PC-3 (cell line): ENCODE results near the gene CCER1. TPM values are rescaled to one million over a fixed set of nuclear protein-coding genes. Genes with fewer than 3 reads are reported as not detected.
A peak's percentile ranks its signal among the peaks of the same experiment; 100 is the strongest.
"Not testable (repeated sequence)": the region's sequence is repeated elsewhere in the genome, so short reads cannot be mapped to it uniquely, and the experiment has no call there.

Experiments used
- ATAC-seq: fragments of 200-7000 bp; cut with Tn5 transposase; 2 replicates; pipeline ENCODE4 v1.9.1; 2020; ENCODE audit warnings: mild to moderate bottlenecking, moderate library complexity
- BruUV-seq: library from RNA; stranded (reverse); fragments of 400-500 nt; replicated peaks from 2 replicates; lab custom pipeline; 2021; lab: Mats Ljungman, UMichigan
- CTCF ChIA-PET: fragments of 300-600 bp; sonication (Branson Sonifier 250); formaldehyde crosslinking; loops from one replicate; lab custom pipeline; 2022; ENCODE audit warnings: antibody characterized with exemption; lab: Charles Lee
- POLR2A ChIA-PET: fragments of 300-600 bp; sonication (Branson Sonifier 250); formaldehyde crosslinking; loops from one replicate; lab custom pipeline; 2022; ENCODE audit warnings: antibody characterized with exemption; ENCODE audit not compliant: unreplicated experiment; lab: Charles Lee
- DNase-seq: peaks from one replicate; pipeline ENCODE4 v3.0.0-alpha.2; 2015
- H2AFZ ChIP-seq: fragments of 300-600 bp; sonication (generic); 2 replicates; pipeline ENCODE4 v1.6.0; 2016; ENCODE audit warnings: antibody characterized with exemption, low read length
- H3F3A ChIP-seq: fragments of 300-600 bp; sonication (generic); one replicate; pipeline ENCODE4 v1.6.0; 2017; ENCODE audit warnings: antibody characterized with exemption, low read length, control low read depth, mild to moderate bottlenecking; ENCODE audit not compliant: unreplicated experiment
- H3K27ac ChIP-seq: fragments of 300-600 bp; sonication (generic); 2 replicates; pipeline ENCODE4 v1.5.1; 2016; ENCODE audit warnings: mild to moderate bottlenecking, low read length
- H3K27me3 ChIP-seq: fragments of 300-600 bp; sonication (generic); 2 replicates; pipeline ENCODE4 v1.6.1; 2016; ENCODE audit warnings: low read length, mixed read lengths
- H3K36me3 ChIP-seq: fragments of 300-600 bp; sonication (generic); 2 replicates; pipeline ENCODE4 v1.6.1; 2016; ENCODE audit warnings: low read depth, mixed run types, low read length, mixed read lengths
- H3K4me1 ChIP-seq: fragments of 300-600 bp; sonication (generic); 2 replicates; pipeline ENCODE4 v1.5.1; 2016; ENCODE audit warnings: low read length; ENCODE audit not compliant: insufficient read depth
- H3K4me2 ChIP-seq: fragments of 300-600 bp; sonication (generic); 2 replicates; pipeline ENCODE4 v1.6.0; 2016; ENCODE audit warnings: low read length
- H3K4me3 ChIP-seq: fragments of 300-600 bp; sonication (generic); 2 replicates; pipeline ENCODE4 v1.5.1; 2016; ENCODE audit warnings: mild to moderate bottlenecking, low read length, mixed read lengths
- H3K79me2 ChIP-seq: fragments of 300-600 bp; sonication (generic); 2 replicates; pipeline ENCODE4 v1.6.1; 2017; ENCODE audit warnings: low read length, mixed read lengths
- H3K9ac ChIP-seq: fragments of 300-600 bp; sonication (generic); 2 replicates; pipeline ENCODE4 v1.6.0; 2016; ENCODE audit warnings: mild to moderate bottlenecking, low read length
- H3K9me2 ChIP-seq: fragments of 300-600 bp; sonication (generic); replicated peaks from 2 replicates; pipeline ENCODE4 v1.6.1; 2016; ENCODE audit warnings: mixed run types, low read length, mixed read lengths
- H3K9me3 ChIP-seq: fragments of 300-600 bp; sonication (generic); 2 replicates; pipeline ENCODE4 v1.6.1; 2016; ENCODE audit warnings: low read length, mixed read lengths
- H4K20me1 ChIP-seq: fragments of 300-600 bp; sonication (generic); 2 replicates; pipeline ENCODE4 v1.6.1; 2016; ENCODE audit warnings: low read length, mixed read lengths
- CTCF ChIP-seq: fragments of 300-600 bp; sonication (generic); conservative IDR thresholded peaks from 2 replicates; pipeline ENCODE4 v1.5.1; 2017; ENCODE audit warnings: antibody characterized with exemption, low read depth, mild to moderate bottlenecking, low read length
- EZH2 ChIP-seq: fragments of 300-600 bp; sonication (generic); IDR thresholded peaks from one replicate; pipeline ENCODE4 v1.6.1; 2017; ENCODE audit warnings: antibody characterized with exemption, mild to moderate bottlenecking, low read length; ENCODE audit not compliant: unreplicated experiment
- intact Hi-C: fragments of 100-400 bp; cut with micrococcal nuclease; formaldehyde crosslinking; loops from 2 replicates; pipeline ENCODE4 v1.9.0; 2023
- total RNA-seq: library from RNA; depleted of rRNA; stranded (reverse); fragments of >200 nt; gene quantifications from 2 replicates; pipeline ENCODE4 v1.2.3, GENCODE V29; 2014

Gene CCER1
- total RNA-seq, 1 experiment from 2014 or later: not detected

- POLR2A ChIA-PET: no interaction called here
- H3K4me3 ChIP-seq: no peak overlapping the region
- ATAC-seq: no peak
- H3K4me2 ChIP-seq: no peak overlapping the region
- no peaks in the 10 kb centered on the region for H4K20me1 ChIP-seq
- no peak for DNase-seq
- TF ChIP-seq CTCF: peak; percentile 39
- TF ChIP-seq EZH2: no peak
- no TSS peak for BruUV-seq
- H3F3A ChIP-seq: no peaks in the 10 kb centered on the region
- H3K9me3 ChIP-seq: no peaks in the 10 kb centered on the region
- H3K27ac ChIP-seq: no peak overlapping the region
- no peaks in the 10 kb centered on the region for H3K27me3 ChIP-seq
- H3K4me1 ChIP-seq: no peaks in the 10 kb centered on the region
- H3K9me2 ChIP-seq: no peaks in the 10 kb centered on the region
- H2AFZ ChIP-seq: no peak overlapping the region
- intact Hi-C loops: no loop called here
- no peaks in the 10 kb centered on the region for H3K79me2 ChIP-seq
- CTCF ChIA-PET: no interaction called here
- no peak overlapping the region for H3K9ac ChIP-seq
- no peaks in the 10 kb centered on the region for H3K36me3 ChIP-seq
Observed at GRCh38 chr12:90987520-90987919, 32.5 kb upstream of the CCER1 start.

DNA sequence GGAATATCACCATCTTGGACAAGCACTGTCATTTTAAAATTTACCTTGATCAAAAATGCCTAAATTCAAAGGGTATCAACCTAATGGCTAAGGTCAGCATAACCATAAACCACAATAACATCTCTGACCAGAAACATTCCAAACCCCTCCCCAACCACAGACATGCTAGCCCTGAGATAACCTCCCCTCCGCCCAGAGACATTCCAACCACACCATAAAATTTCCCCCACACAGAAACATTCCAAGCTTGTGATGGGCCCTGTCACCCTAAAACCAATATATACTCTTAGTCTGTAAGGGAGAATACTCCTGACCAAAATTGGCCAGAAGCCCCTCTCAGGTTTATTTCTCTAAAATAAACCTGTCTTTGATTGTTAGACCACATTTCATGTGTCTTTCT is 32.1 kb upstream of the CCER1 start:
- H3K4me3 ChIP-seq: no peak overlapping the region
- H3F3A ChIP-seq: no peaks in the 10 kb centered on the region
- no peaks in the 10 kb centered on the region for H3K27me3 ChIP-seq
- H3K9me3 ChIP-seq: no peaks in the 10 kb centered on the region
- no TSS peak for BruUV-seq
- POLR2A ChIA-PET: no interaction called here
- no peak overlapping the region for H3K9ac ChIP-seq
- H4K20me1 ChIP-seq: no peaks in the 10 kb centered on the region
- no peak overlapping the region for H2AFZ ChIP-seq
- H3K4me1 ChIP-seq: no peaks in the 10 kb centered on the region
- no peak for ATAC-seq
- no peak overlapping the region for H3K27ac ChIP-seq
- intact Hi-C loops: no loop called here
- no peaks in the 10 kb centered on the region for H3K79me2 ChIP-seq
- peak; percentile 34 for DNase-seq
- H3K36me3 ChIP-seq: no peaks in the 10 kb centered on the region
- CTCF ChIA-PET: no interaction called here
- no peak for TF ChIP-seq CTCF
- H3K9me2 ChIP-seq: no peaks in the 10 kb centered on the region
- no peak overlapping the region for H3K4me2 ChIP-seq

DNA sequence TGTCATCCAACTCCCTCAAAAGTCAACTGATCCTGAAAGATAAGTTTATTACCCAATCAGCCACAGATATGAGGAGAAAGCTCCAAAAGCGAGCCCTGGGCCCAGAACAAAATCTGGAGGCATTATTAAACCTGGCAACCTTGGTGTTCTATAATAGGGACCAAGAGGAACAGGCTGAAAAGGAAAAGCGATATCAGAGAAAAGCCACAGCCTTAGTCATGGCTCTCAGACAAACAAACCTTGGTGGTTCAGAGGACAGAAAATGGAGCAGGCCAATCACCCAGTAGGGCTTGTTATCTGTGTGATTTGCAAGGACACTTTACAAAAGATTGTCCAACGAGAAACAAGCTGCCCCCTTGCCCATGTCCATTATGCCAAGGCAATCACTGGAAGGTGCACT is 30.4 kb upstream of the CCER1 start:
- H3K27ac ChIP-seq, H2AFZ ChIP-seq, POLR2A ChIA-PET, BruUV-seq, H3F3A ChIP-seq, H3K79me2 ChIP-seq, CTCF ChIA-PET, H3K4me3 ChIP-seq, H3K9me3 ChIP-seq, DNase-seq, H3K9me2 ChIP-seq, H3K9ac ChIP-seq, ATAC-seq, H4K20me1 ChIP-seq, H3K36me3 ChIP-seq, intact Hi-C loops, H3K4me1 ChIP-seq, H3K27me3 ChIP-seq, H3K4me2 ChIP-seq: not testable (repeated sequence)
